Measurements from ENCODE around the gene PRKG2.
"Not testable (repeated sequence)": the region's sequence is repeated elsewhere in the genome, so short reads cannot be mapped to it uniquely, and the experiment has no call there.

Gene PRKG2

GRCh38 chr4:81179326-81179725 is 35.7 kb downstream of the PRKG2 start:
- H3K9ac ChIP-seq (ENCODE audit: insufficient read length), result no peak overlapping the region
- TF ChIP-seq POLR2AphosphoS5 (IDR thresholded peaks at IDR 0.05; ENCODE audit: borderline replicate concordance, low read depth, low read length) (no peak), EZH2 (IDR thresholded peaks at IDR 0.05) (no peak), FOXP2 (optimal IDR thresholded peaks at IDR 0.05; ENCODE audit: control extremely low read depth, extremely low read length, insufficient read depth) (no peak)
- no peak for DNase-seq (ENCODE audit: low read depth, low spot score)
- no peaks in the 10 kb centered on the region for H3K36me3 ChIP-seq (ENCODE audit: insufficient read depth, low read length)
- no peak overlapping the region for H3K4me3 ChIP-seq
- no peaks in the 10 kb centered on the region for H3K9me3 ChIP-seq (ENCODE audit: low read depth, low read length)
- no peak overlapping the region for H3K27ac ChIP-seq

- no peak for TF ChIP-seq POLR2AphosphoS5 (IDR thresholded peaks at IDR 0.05; ENCODE audit: borderline replicate concordance, low read depth, low read length)
- no peak for TF ChIP-seq FOXP2 (optimal IDR thresholded peaks at IDR 0.05; ENCODE audit: control extremely low read depth, extremely low read length, insufficient read depth)
- no peak for TF ChIP-seq EZH2 (IDR thresholded peaks at IDR 0.05)
- DNase-seq (ENCODE audit: low read depth, low spot score), result no peak
- Histone ChIP-seq H3K36me3 (ENCODE audit: insufficient read depth, low read length) (no peaks in the 10 kb centered on the region), H3K9me3 (ENCODE audit: low read depth, low read length) (no peaks in the 10 kb centered on the region), H3K9ac (ENCODE audit: insufficient read length) (no peak overlapping the region), H3K4me3 (no peak overlapping the region), H3K27ac (no peak overlapping the region)
These were observed 41.8 kb downstream of the PRKG2 start for GRCh38 chr4:81173213-81173612.

GRCh38 chr4:81166458-81167160 is 48.4 kb downstream of the PRKG2 start:
- Histone ChIP-seq H3K4me3 (peak overlapping the region; percentile 67), H3K9me3 (ENCODE audit: low read depth, low read length) (no peaks in the 10 kb centered on the region)

GRCh38 chr4:81165861-81166430 is 49.1 kb downstream of the PRKG2 start:
- peak; percentile 93 for DNase-seq (ENCODE audit: low read depth, low spot score)
- Histone ChIP-seq H3K4me3 (peak overlapping the region; percentile 67), H3K9ac (ENCODE audit: insufficient read length) (no peak overlapping the region), H3K36me3 (ENCODE audit: insufficient read depth, low read length) (no peaks in the 10 kb centered on the region), H3K27ac (peak overlapping the region; percentile 94), H3K9me3 (ENCODE audit: low read depth, low read length) (no peaks in the 10 kb centered on the region)
- TF ChIP-seq EZH2 (IDR thresholded peaks at IDR 0.05) (no peak), POLR2AphosphoS5 (IDR thresholded peaks at IDR 0.05; ENCODE audit: borderline replicate concordance, low read depth, low read length) (peak; percentile 69; the same call in 1 of the 2 replicates), FOXP2 (optimal IDR thresholded peaks at IDR 0.05; ENCODE audit: control extremely low read depth, extremely low read length, insufficient read depth) (peak; percentile 19)

More at GRCh38 chr4:81166458-81167160, 48.4 kb downstream of the PRKG2 start:
- peak; percentile 94 for DNase-seq (ENCODE audit: low read depth, low spot score)
- no peak; the same call in 1 of the 2 replicates for TF ChIP-seq POLR2AphosphoS5 (IDR thresholded peaks at IDR 0.05; ENCODE audit: borderline replicate concordance, low read depth, low read length)
- TF ChIP-seq EZH2 (IDR thresholded peaks at IDR 0.05), result no peak
- no peak for TF ChIP-seq FOXP2 (optimal IDR thresholded peaks at IDR 0.05; ENCODE audit: control extremely low read depth, extremely low read length, insufficient read depth)
- Histone ChIP-seq H3K36me3 (ENCODE audit: insufficient read depth, low read length) (no peaks in the 10 kb centered on the region), H3K27ac (peak overlapping the region; percentile 94), H3K9ac (ENCODE audit: insufficient read length) (no peak overlapping the region)

- H3K27ac ChIP-seq, result peak overlapping the region; percentile 42; the same call in 1 of the 2 replicates
- no peaks in the 10 kb centered on the region for H3K9me3 ChIP-seq (ENCODE audit: low read depth, low read length)
- DNase-seq (ENCODE audit: low read depth, low spot score), result no peak
- TF ChIP-seq POLR2AphosphoS5 (IDR thresholded peaks at IDR 0.05; ENCODE audit: borderline replicate concordance, low read depth, low read length) (no peak), EZH2 (IDR thresholded peaks at IDR 0.05) (no peak), FOXP2 (optimal IDR thresholded peaks at IDR 0.05; ENCODE audit: control extremely low read depth, extremely low read length, insufficient read depth) (no peak)
- no peaks in the 10 kb centered on the region for H3K36me3 ChIP-seq (ENCODE audit: insufficient read depth, low read length)
- H3K9ac ChIP-seq (ENCODE audit: insufficient read length), result no peak overlapping the region
- peak overlapping the region; percentile 66 for H3K4me3 ChIP-seq
These were observed 50.2 kb downstream of the PRKG2 start for GRCh38 chr4:81164623-81165416.

- Histone ChIP-seq H3K9ac (ENCODE audit: insufficient read length) (no peak overlapping the region), H3K4me3 (no peak overlapping the region), H3K9me3 (ENCODE audit: low read depth, low read length) (no peaks in the 10 kb centered on the region), H3K36me3 (ENCODE audit: insufficient read depth, low read length) (no peaks in the 10 kb centered on the region), H3K27ac (no peak overlapping the region)
- DNase-seq (ENCODE audit: low read depth, low spot score), result no peak
- no peak for TF ChIP-seq FOXP2 (optimal IDR thresholded peaks at IDR 0.05; ENCODE audit: control extremely low read depth, extremely low read length, insufficient read depth)
- TF ChIP-seq EZH2 (IDR thresholded peaks at IDR 0.05), result no peak
- no peak for TF ChIP-seq POLR2AphosphoS5 (IDR thresholded peaks at IDR 0.05; ENCODE audit: borderline replicate concordance, low read depth, low read length)
These were observed 50.9 kb downstream of the PRKG2 start for GRCh38 chr4:81164126-81164525.

GRCh38 chr4:81162752-81163458 is 52.1 kb downstream of the PRKG2 start:
- TF ChIP-seq EZH2 (IDR thresholded peaks at IDR 0.05) (no peak), FOXP2 (optimal IDR thresholded peaks at IDR 0.05; ENCODE audit: control extremely low read depth, extremely low read length, insufficient read depth) (no peak), POLR2AphosphoS5 (IDR thresholded peaks at IDR 0.05; ENCODE audit: borderline replicate concordance, low read depth, low read length) (no peak)
- Histone ChIP-seq H3K4me3 (no peak overlapping the region), H3K9ac (ENCODE audit: insufficient read length) (no peak overlapping the region), H3K36me3 (ENCODE audit: insufficient read depth, low read length) (no peaks in the 10 kb centered on the region), H3K9me3 (ENCODE audit: low read depth, low read length) (no peaks in the 10 kb centered on the region), H3K27ac (no peak overlapping the region)
- no peak for DNase-seq (ENCODE audit: low read depth, low spot score)

- H3K9ac ChIP-seq (ENCODE audit: insufficient read length); H3K36me3 ChIP-seq (ENCODE audit: insufficient read depth, low read length); H3K4me3 ChIP-seq; H3K27ac ChIP-seq; DNase-seq (ENCODE audit: low read depth, low spot score); H3K9me3 ChIP-seq (ENCODE audit: low read depth, low read length): not testable (repeated sequence)
These were observed 61.2 kb downstream of the PRKG2 start for GRCh38 chr4:81153714-81154323.

All from SK-N-MC (cell line).